ENCODE data around the gene AMOT.

AMOT gene

GRCh38 chrX:112760697-112761096, 79.9 kb downstream of the AMOT start:
- TF ChIP-seq CTCF (IDR thresholded peaks at IDR 0.05; ENCODE audit: low read depth, low read length) = no peak; the same call in 1 of the 2 replicates

DNA sequence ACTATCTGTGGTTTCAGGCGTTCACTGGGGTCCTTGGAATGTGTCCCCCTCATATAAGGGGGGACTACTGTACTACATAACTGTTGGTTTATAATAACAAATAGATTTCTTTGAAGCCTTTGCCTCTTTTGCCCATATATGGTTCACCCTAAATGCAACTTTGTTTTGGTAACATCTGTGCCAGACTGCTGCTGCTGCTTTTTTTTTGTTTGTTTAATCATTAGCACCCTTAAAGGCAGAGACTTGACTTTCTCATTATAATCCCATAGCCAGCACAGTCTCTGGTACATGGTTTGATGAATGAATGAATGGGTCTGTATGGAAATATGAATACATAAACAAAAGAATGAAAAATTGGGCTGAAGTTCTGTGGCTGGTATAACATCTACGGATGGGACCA, 80.7 kb downstream of the AMOT start:
- no peak for TF ChIP-seq CTCF (IDR thresholded peaks at IDR 0.05; ENCODE audit: low read depth, low read length)
- DNase-seq (ENCODE audit: extremely low read depth, low read depth) = no peak

More at GRCh38 chrX:112760697-112761096, 79.9 kb downstream of the AMOT start:
- DNase-seq (ENCODE audit: extremely low read depth, low read depth) = no peak

DNA sequence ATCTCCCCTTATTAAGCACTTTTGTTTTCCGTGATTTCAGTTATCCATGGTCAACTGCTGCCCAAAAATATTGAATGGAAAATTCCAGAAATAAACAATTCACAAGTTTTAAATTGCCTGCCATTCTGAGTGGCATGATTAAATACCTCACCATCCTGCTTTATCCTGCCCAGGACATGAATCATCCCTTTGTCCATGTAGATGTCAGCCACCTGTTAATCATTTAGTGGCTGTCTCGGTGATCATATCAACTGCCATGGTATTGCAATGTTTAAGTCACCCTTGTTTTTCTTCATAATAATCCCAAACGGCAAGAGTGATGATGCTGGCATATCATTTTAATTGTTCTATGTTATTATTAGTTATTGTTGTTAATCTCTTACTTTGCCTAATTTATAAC, 81.1 kb downstream of the AMOT start:
- no peak for TF ChIP-seq CTCF (IDR thresholded peaks at IDR 0.05; ENCODE audit: low read depth, low read length)
- DNase-seq (ENCODE audit: extremely low read depth, low read depth) = no peak

GRCh38 chrX:112757946-112758345, 82.7 kb downstream of the AMOT start:
- no peak for TF ChIP-seq CTCF (IDR thresholded peaks at IDR 0.05; ENCODE audit: low read depth, low read length)

GRCh38 chrX:112753116-112753515, 87.5 kb downstream of the AMOT start:
- TF ChIP-seq CTCF (IDR thresholded peaks at IDR 0.05; ENCODE audit: low read depth, low read length) = no peak
- no peak for DNase-seq (ENCODE audit: extremely low read depth, low read depth)

More at GRCh38 chrX:112757946-112758345, 82.7 kb downstream of the AMOT start:
- DNase-seq (ENCODE audit: extremely low read depth, low read depth) = no peak

DNA sequence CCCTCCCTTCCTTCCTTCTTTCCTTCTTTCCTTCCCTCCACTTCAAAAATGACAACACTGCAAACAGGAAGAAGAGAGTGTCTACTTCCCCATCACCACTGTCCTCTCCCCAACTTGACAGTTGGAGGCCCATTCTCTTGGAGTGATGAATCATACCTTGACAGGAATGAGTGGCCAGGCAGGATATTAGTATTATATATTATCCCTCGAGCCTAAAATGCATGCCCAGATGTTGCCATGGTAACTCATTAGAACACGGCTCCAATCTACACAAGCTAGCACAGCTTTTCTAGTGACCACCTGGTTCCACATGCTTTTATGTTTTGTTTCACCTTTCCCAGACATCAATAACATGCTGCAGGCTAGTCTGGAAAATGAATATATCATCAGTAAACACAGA, 89.6 kb downstream of the AMOT start:
- DNase-seq (ENCODE audit: extremely low read depth, low read depth) = no peak
- TF ChIP-seq CTCF (IDR thresholded peaks at IDR 0.05; ENCODE audit: low read depth, low read length) = no peak

DNA sequence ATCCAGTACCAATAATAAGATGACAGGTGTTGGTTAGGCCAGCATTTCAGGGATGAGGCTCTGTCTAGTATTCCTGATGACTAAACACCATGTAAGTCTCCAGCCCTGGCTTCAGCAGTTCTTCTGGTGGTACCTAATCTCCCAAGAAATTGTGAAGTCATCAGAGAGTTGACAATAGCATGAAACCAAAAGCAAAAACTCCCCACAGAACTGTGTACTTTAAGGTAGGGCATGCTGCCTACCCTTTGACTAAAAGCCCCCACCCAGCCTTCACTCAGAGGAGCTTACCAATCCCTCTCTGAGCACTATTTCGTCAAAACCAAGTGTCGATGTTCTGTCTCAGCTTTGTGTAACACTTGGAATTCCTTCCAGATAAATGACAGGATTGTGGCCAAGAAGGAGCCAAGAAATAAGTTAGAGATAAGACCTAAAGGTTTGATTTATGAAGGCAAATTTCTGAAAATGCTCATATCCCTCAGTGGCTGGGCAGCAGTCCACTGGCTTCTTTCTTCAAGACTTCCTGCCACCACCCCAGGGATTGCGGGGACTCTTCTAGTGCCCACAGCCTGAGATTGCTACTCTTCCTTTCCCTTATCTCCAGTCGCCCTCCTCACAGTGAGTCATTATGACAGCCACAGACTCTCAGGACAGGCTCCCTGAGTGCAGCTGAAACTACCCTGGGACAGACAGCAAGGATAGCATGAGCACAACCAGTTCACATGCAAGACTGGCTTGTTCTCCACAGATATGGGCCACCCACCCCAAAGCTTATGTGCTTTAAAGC, 93.6 kb downstream of the AMOT start:
- no peak for DNase-seq (ENCODE audit: extremely low read depth, low read depth)
- TF ChIP-seq CTCF (IDR thresholded peaks at IDR 0.05; ENCODE audit: low read depth, low read length) = no peak
